Muscle of leg (tissue), 11 donors: Measurements from ENCODE around the gene HPS6. TPM values are rescaled to one million over a fixed set of nuclear protein-coding genes. Genes with fewer than 3 reads are reported as not detected.

Experiments used
- DNase-seq: peaks from one replicate; pipeline ENCODE4 v3.0.0; 2013
- H3K27ac ChIP-seq: one replicate; pipeline ENCODE4 v1.5.1; 2013; ENCODE audit warnings: mild to moderate bottlenecking, low read length, control low read depth
- H3K27me3 ChIP-seq: one replicate; pipeline ENCODE4 v1.6.1; 2013; ENCODE audit warnings: low read length; ENCODE audit not compliant: control insufficient read depth, insufficient read depth
- H3K36me3 ChIP-seq: one replicate; pipeline ENCODE4 v1.6.1; 2013; ENCODE audit warnings: low read length; ENCODE audit not compliant: control insufficient read depth, insufficient read depth
- H3K4me1 ChIP-seq: one replicate; pipeline ENCODE4 v1.6.1; 2013; ENCODE audit warnings: low read length; ENCODE audit not compliant: control insufficient read depth, insufficient read depth
- H3K4me3 ChIP-seq: one replicate; pipeline ENCODE4 v1.5.1; 2013; ENCODE audit warnings: low read length, control low read depth
- H3K9me3 ChIP-seq: replicated peaks from 2 replicates; pipeline ENCODE4 v1.6.1; 2013; ENCODE audit warnings: low read depth, low read length; ENCODE audit not compliant: control insufficient read depth
- WGBS: methylation state at CpG from one replicate; pipeline ENCODE4 v1.1.5; 2013; ENCODE audit warnings: missing lambda C conversion rate; ENCODE audit not compliant: insufficient coverage; 5-methylcytosine and 5-hydroxymethylcytosine counted together
- polyA plus RNA-seq, 8 donors: library from polyadenylated mRNA; unstranded; fragments of 120-200 nt; gene quantifications; one replicate each; pipeline versions ENCODE4 v1.2.1 to v1.2.3, GENCODE V29; 2013; ENCODE audit warnings: inconsistent platforms in 1 of 8, low replicate concordance in 1 of 8; ENCODE audit not compliant: insufficient read length in 8 of 8, insufficient read depth in 1 of 8
- total RNA-seq: library from RNA; stranded (reverse); fragments of 120-200 nt; gene quantifications from one replicate; pipeline ENCODE4 v1.2.4, GENCODE V29; 2013

The HPS6 gene
- total and polyA plus RNA-seq, 9 donors = 9.7 to 11.2 (median 10.1) TPM

GRCh38 chr10:102102421-102102820, 37.3 kb downstream of the HPS6 start:
- WGBS = 78% methylated on average over 1 of the region's 1 CpG
- no peak for DNase-seq
- no peak overlapping the region for H3K4me3 ChIP-seq
- H3K4me1 ChIP-seq = peaks cover 12% of the 10 kb centered on the region
- H3K9me3 ChIP-seq = no peaks in the 10 kb centered on the region
- H3K36me3 ChIP-seq = peaks cover 16% of the 10 kb centered on the region
- no peaks in the 10 kb centered on the region for H3K27me3 ChIP-seq
- no peak overlapping the region for H3K27ac ChIP-seq

DNA sequence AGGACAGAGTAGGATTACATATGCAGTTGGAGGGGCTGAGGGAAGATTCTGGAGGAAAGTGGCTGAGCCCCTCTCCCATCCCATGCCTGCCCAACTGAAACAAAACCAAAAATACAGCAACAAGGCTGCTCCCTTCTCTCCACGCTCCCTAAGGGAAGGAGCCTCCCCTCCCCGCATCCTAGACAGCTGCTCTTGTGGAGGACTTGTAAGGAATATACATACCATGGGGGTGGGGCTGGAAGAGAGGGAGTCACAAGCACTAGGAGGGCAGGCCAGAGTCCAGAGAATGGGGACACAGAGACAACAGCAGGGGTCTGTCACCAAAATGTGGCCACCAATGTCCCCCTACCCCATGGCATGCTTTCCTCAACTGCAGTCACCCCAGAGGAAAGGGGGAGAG, 41.8 kb downstream of the HPS6 start:
- WGBS = no CpG with 5 or more reads among the region's 2 CpGs
- Histone ChIP-seq H3K4me1 (peaks cover 12% of the 10 kb centered on the region), H3K36me3 (peaks cover 58% of the 10 kb centered on the region), H3K27me3 (no peaks in the 10 kb centered on the region), H3K9me3 (no peaks in the 10 kb centered on the region), H3K27ac (peak overlapping the region; percentile 6), H3K4me3 (no peak overlapping the region)
- no peak for DNase-seq

- Histone ChIP-seq H3K4me1 (peaks cover 33% of the 10 kb centered on the region), H3K27me3 (no peaks in the 10 kb centered on the region), H3K36me3 (peaks cover 61% of the 10 kb centered on the region), H3K9me3 (no peaks in the 10 kb centered on the region), H3K4me3 (no peak overlapping the region), H3K27ac (no peak overlapping the region)
- no peak for DNase-seq
- WGBS = 89% methylated on average over 23 of the region's 24 CpGs
These were observed 44.3 kb downstream of the HPS6 start for GRCh38 chr10:102109166-102110116.

DNA sequence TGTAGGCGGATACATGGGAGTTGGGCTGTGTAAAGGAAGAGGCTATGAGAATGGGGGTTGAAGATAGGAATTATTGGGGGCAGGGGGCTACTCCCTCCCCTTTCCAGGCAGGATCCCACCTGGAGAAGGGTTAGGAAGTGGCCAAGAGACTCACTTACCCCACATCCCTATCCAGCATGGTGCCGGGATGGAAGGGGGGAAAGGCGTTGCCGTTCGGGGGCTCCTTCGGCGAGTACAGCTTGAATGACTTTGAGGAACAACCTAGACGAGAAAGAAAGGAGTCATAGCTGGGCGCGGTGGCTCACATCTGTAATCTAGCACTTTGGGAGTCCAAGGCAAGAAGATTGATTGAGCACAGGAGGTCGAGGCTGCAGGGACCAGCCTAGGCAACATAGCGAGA, 46.1 kb downstream of the HPS6 start:
- no peak overlapping the region for H3K27ac ChIP-seq
- no peaks in the 10 kb centered on the region for H3K27me3 ChIP-seq
- H3K4me3 ChIP-seq = no peak overlapping the region
- no peaks in the 10 kb centered on the region for H3K9me3 ChIP-seq
- no peak for DNase-seq
- peaks cover 42% of the 10 kb centered on the region for H3K4me1 ChIP-seq
- 94% methylated on average over 11 of the region's 12 CpGs for WGBS
- peaks cover 57% of the 10 kb centered on the region for H3K36me3 ChIP-seq

- WGBS = no CpG with 5 or more reads among the region's 3 CpGs
- H3K4me3 ChIP-seq = no peak overlapping the region
- H3K9me3 ChIP-seq = no peaks in the 10 kb centered on the region
- H3K27ac ChIP-seq = no peak overlapping the region
- peaks cover 45% of the 10 kb centered on the region for H3K4me1 ChIP-seq
- DNase-seq = no peak
- H3K36me3 ChIP-seq = peaks cover 48% of the 10 kb centered on the region
- H3K27me3 ChIP-seq = no peaks in the 10 kb centered on the region
These were observed 47.2 kb downstream of the HPS6 start for GRCh38 chr10:102112210-102112817.

DNA sequence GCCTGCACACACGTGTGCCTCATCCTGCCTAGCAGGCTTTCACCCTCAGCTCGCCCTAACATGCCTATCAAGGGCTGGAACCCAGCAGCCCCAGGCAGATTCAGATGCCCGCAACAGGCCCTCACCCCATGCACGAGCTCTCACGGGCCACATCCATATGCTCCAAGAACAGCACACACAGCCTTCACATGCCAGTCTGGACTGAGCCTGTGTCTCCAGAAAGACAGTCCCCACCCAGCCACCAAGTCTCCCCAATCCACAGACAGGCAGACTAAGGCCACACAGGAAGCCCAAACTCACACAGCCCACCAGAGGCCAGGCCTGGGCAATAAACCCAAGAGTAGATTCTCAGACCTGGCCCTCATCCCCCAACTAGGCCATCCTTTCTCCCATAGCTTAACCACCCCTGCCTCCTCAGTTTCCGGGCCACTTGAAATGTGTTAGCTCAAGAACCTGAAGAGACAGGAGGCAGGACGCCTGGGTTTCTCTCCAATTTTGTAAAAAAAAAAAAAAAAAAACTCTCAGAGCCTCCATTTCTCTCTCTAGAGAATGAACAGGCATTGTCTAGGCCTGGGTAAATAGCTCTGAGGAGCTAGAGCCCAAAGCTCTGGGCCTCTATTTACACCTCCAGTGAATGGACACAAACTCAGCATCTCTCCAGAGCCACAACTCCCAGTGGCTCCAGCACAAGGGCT, 48.3 kb downstream of the HPS6 start:
- no peaks in the 10 kb centered on the region for H3K9me3 ChIP-seq
- WGBS = 27% methylated on average over 5 of the region's 7 CpGs
- no peak for DNase-seq
- peak overlapping the region; percentile 85 for H3K27ac ChIP-seq
- H3K4me1 ChIP-seq = peaks cover 56% of the 10 kb centered on the region
- no peaks in the 10 kb centered on the region for H3K27me3 ChIP-seq
- peak overlapping the region; percentile 87 for H3K4me3 ChIP-seq
- peaks cover 37% of the 10 kb centered on the region for H3K36me3 ChIP-seq

- under 1% methylated on average over 28 of the region's 45 CpGs for WGBS
- Histone ChIP-seq H3K9me3 (no peaks in the 10 kb centered on the region), H3K4me3 (peak overlapping the region; percentile 87), H3K27me3 (no peaks in the 10 kb centered on the region), H3K36me3 (peaks cover 29% of the 10 kb centered on the region), H3K27ac (peak overlapping the region; percentile 93), H3K4me1 (peaks cover 64% of the 10 kb centered on the region)
- peak; percentile 59 for DNase-seq
These were observed 49.1 kb downstream of the HPS6 start for GRCh38 chr10:102113956-102114857.

DNA sequence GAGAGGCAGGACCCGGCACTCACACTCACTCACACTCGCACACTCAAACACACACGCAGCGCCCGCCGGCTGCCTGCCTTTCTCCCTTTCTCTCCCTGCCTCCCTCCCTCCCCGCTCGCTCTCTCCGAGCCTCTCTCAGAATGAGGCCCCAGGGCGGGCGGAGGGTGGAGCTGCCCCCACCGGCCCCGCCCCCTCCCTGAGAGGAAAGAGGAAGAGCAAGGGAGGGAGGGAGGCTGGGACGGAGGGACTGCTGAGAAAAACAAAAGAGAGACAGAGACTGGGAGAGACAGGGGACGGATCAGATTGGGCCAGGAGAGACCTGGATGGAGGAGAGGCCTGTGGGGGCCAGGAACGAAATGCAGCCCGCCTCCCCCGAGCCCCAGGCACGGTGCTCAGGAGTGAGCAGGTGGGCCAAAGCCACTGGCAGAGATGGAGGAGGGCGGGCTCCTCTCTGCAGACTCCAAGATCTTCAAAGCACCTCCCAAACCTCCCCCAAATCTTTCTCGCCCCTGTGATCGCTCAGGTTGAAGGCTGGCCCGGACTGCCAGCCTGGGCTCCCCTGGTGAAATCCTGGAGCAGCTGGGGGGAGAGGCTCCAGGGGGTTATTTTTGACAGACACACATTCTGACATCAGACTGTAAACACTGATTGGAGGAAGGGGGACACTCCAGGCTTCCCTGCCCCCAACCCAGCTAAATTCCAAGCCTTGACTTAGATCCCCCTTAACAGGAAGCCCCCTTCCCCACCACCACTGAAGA, 49.9 kb downstream of the HPS6 start:
- Histone ChIP-seq H3K27me3 (no peaks in the 10 kb centered on the region), H3K36me3 (peaks cover 20% of the 10 kb centered on the region), H3K4me3 (peak overlapping the region; percentile 87), H3K4me1 (peaks cover 68% of the 10 kb centered on the region), H3K9me3 (no peaks in the 10 kb centered on the region), H3K27ac (peak overlapping the region; percentile 93)
- DNase-seq = peak; percentile 97
- WGBS = 0% methylated on average over 6 of the region's 23 CpGs

- H3K4me3 ChIP-seq = peak overlapping the region; percentile 87
- no peaks in the 10 kb centered on the region for H3K9me3 ChIP-seq
- H3K27ac ChIP-seq = peak overlapping the region; percentile 93
- peak; percentile 40 for DNase-seq
- peaks cover 13% of the 10 kb centered on the region for H3K36me3 ChIP-seq
- WGBS = 14% methylated on average over 2 of the region's 3 CpGs
- peaks cover 70% of the 10 kb centered on the region for H3K4me1 ChIP-seq
- H3K27me3 ChIP-seq = no peaks in the 10 kb centered on the region
These were observed 50.6 kb downstream of the HPS6 start for GRCh38 chr10:102115775-102116174.
